Gastrocnemius medialis (tissue), 4 donors: Measurements from ENCODE around the gene EXD3. TPM values are rescaled to one million over a fixed set of nuclear protein-coding genes. Genes with fewer than 3 reads are reported as not detected.

Experiments
- ATAC-seq, 2 donors: fragments of 150-250 bp; one replicate each; pipeline ENCODE4 v1.9.1; 2016
- DNase-seq, 2 donors: peaks; one replicate each; pipeline ENCODE4 v3.0.0-alpha.2; 2019
- H3K27ac ChIP-seq, 4 donors: fragments of 200-600 bp; sonication (generic); 1 replicate in 1 of 4; 2 replicates in 3 of 4; pipeline ENCODE4 v1.5.1; 2016 to 2018; ENCODE audit warnings: mild to moderate bottlenecking in 2 of 4, moderate library complexity in 1 of 4
- H3K27me3 ChIP-seq, 3 donors: fragments of 200-600 bp; sonication (generic) in 2 of 3; 1 replicate in 1 of 3; 2 replicates in 2 of 3; pipeline versions ENCODE4 v1.5.1 to v1.6.0; 2016 to 2019; ENCODE audit warnings: mild to moderate bottlenecking in 1 of 3, moderate library complexity in 1 of 3
- H3K36me3 ChIP-seq, 2 donors: fragments of 200-600 bp; sonication (generic) in 1 of 2; one replicate each; pipeline ENCODE4 v1.5.1; 2017 to 2018
- H3K4me1 ChIP-seq, 2 donors: fragments of 200-600 bp; sonication (generic) in 1 of 2; one replicate each; pipeline ENCODE4 v1.5.1; 2016 to 2017; ENCODE audit warnings: mild to moderate bottlenecking in 2 of 2
- H3K4me3 ChIP-seq, 4 donors: fragments of 200-600 bp; sonication (generic) in 3 of 4; 1 replicate in 1 of 4; 2 replicates in 3 of 4; pipeline ENCODE4 v1.5.1; 2016 to 2019; ENCODE audit warnings: mild to moderate bottlenecking in 2 of 4
- H3K9me3 ChIP-seq, 3 donors: fragments of 200-600 bp; sonication (generic) in 2 of 3; 1 replicate in 1 of 3; 2 replicates in 2 of 3; pipeline ENCODE4 v1.5.1; 2016 to 2019
- POLR2A ChIP-seq, 2 donors: fragments of 450-650 bp; IDR thresholded peaks; one replicate each; pipeline ENCODE4 v1.6.1; 2017; ENCODE audit warnings: antibody characterized with exemption in 2 of 2, mild to moderate bottlenecking in 2 of 2, moderate library complexity in 2 of 2
- in situ Hi-C, 4 donors: fragments of 200-750 bp; cut with MboI; loops; one replicate each; pipeline versions ENCODE4 v1.15.0 to v1.8.0; 2017; ENCODE audit warnings: low sequenced_read_pairs in 4 of 4
- intact Hi-C: fragments of 100-400 bp; cut with DNase I; formaldehyde crosslinking; loops from one replicate; pipeline ENCODE4 v1.15.1; 2023; ENCODE audit warnings: low total_unique reads
- total RNA-seq, 4 donors: library from RNA; depleted of rRNA; stranded (reverse); fragments of >200 nt; gene quantifications; one replicate each; pipeline versions ENCODE4 v1.1.0 to v1.2.3, GENCODE V29; 2016
- TF ChIP-seq, protein P1 (sequence below), 5 experiments: fragments of 450-650 bp in 3 of 5; fragments of 200-600 bp in 2 of 5; sonication (generic) in 2 of 5; IDR thresholded peaks in 4 of 5; conservative IDR thresholded peaks in 1 of 5; 1 replicate in 4 of 5; 2 replicates in 1 of 5; pipeline ENCODE4 v1.5.1; 2016 to 2019; ENCODE audit warnings: antibody characterized with exemption in 5 of 5, mild to moderate bottlenecking in 3 of 5, moderate library complexity in 3 of 5

Gene EXD3
- total RNA-seq, 4 donors from 2014 or later: 4.8 to 12.5 (median 6.4) TPM

DNA sequence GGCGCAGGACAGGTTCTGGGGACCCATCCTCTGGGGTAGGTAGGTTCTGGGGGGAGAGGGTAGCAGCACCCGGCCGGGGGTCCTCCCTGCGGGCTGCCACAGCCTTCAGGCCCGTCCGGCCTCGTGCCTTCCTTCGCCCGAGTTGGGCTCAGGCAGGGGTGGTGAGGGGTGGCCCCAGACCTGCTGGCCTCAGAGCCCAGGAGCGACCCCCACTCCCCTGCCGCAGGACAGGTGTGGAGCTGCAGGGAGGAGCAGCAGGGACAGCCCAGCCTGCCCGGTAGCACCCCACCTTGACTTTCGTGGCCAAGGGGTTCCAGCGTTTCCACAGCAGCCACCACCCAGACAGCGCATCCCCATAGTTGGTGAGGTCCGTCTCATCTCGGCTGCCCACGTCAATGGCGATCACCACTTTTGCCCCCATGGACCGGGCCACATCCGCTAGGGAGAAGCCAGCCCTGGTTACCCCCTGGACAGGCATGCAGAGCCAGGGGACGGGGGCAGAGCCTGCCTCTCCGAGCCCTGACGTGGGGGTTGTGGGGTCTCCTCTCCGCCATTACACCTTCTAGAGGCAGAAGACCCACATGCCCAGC, 39.5 kb upstream of the EXD3 start:
- no peaks in the 10 kb centered on the region for H3K27me3 ChIP-seq
- in situ Hi-C loops: no loop called here
- ATAC-seq (no peak), DNase-seq (peak in 1 of 2 donors; percentile 8)
- intact Hi-C loops: no loop called here
- no peak overlapping the region for H3K4me3 ChIP-seq
- no peaks in the 10 kb centered on the region for H3K9me3 ChIP-seq
- peaks cover 10 to 11% of the 10 kb centered on the region in 2 donors for H3K4me1 ChIP-seq
- H3K27ac ChIP-seq: no peak overlapping the region
- no peak for TF ChIP-seq POLR2A (IDR thresholded peaks at IDR 0.05)
- TF ChIP-seq, protein P1, sequence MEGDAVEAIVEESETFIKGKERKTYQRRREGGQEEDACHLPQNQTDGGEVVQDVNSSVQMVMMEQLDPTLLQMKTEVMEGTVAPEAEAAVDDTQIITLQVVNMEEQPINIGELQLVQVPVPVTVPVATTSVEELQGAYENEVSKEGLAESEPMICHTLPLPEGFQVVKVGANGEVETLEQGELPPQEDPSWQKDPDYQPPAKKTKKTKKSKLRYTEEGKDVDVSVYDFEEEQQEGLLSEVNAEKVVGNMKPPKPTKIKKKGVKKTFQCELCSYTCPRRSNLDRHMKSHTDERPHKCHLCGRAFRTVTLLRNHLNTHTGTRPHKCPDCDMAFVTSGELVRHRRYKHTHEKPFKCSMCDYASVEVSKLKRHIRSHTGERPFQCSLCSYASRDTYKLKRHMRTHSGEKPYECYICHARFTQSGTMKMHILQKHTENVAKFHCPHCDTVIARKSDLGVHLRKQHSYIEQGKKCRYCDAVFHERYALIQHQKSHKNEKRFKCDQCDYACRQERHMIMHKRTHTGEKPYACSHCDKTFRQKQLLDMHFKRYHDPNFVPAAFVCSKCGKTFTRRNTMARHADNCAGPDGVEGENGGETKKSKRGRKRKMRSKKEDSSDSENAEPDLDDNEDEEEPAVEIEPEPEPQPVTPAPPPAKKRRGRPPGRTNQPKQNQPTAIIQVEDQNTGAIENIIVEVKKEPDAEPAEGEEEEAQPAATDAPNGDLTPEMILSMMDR (IDR thresholded peaks at IDR 0.05 in 4 of 5, conservative IDR thresholded peaks at IDR 0.05 in 1 of 5): no peak
- peaks cover 0 to 11% of the 10 kb centered on the region in 2 donors for H3K36me3 ChIP-seq

DNA sequence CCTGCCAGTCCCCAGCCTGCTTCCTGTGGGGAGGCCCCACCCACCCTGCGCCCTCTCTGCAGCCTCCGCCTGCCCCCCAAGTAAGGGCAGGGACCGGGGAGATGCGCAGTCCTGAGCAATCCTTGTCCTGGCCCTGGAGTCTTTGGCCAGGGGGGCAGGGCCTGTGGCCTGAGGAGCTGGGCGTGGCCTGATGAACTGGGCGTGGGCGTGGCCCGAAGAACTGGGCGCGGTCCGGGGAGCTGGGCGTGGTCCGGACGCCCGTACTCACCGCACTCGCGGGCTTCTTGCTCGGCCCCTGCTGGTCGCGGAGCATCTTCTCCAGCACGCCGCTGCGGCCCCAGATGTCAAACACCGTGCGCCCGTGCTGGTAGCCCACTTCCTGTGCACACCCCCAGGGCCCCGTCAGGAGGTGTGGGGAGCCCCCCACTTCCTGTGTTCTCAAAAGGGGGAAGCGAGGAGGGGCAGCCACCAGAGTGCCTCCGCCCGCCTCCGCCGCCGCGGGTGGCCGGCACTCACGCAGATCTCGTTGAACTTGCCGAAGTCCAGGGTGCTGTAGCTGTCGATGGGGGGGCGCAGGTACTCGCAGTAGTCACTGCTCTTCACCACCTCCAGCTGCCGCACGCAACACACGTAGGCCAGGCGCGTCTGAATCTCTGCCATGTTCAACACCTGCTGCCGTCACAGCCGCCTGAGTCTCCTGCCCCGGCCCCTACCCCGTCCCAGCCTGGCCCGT, 38.9 kb upstream of the EXD3 start:
- no peak overlapping the region for H3K4me3 ChIP-seq
- no peak overlapping the region for H3K27ac ChIP-seq
- peak in 1 of 2 donors; percentile 24 for DNase-seq
- no peaks in the 10 kb centered on the region for H3K27me3 ChIP-seq
- TF ChIP-seq, protein P1 (IDR thresholded peaks at IDR 0.05 in 4 of 5, conservative IDR thresholded peaks at IDR 0.05 in 1 of 5): no peak
- TF ChIP-seq POLR2A (IDR thresholded peaks at IDR 0.05): no peak
- ATAC-seq: no peak
- H3K4me1 ChIP-seq: peaks cover 10 to 11% of the 10 kb centered on the region in 2 donors
- H3K9me3 ChIP-seq: no peaks in the 10 kb centered on the region
- peaks cover 0 to 11% of the 10 kb centered on the region in 2 donors for H3K36me3 ChIP-seq
- in situ Hi-C loops: no loop called here
- intact Hi-C loops: no loop called here

DNA sequence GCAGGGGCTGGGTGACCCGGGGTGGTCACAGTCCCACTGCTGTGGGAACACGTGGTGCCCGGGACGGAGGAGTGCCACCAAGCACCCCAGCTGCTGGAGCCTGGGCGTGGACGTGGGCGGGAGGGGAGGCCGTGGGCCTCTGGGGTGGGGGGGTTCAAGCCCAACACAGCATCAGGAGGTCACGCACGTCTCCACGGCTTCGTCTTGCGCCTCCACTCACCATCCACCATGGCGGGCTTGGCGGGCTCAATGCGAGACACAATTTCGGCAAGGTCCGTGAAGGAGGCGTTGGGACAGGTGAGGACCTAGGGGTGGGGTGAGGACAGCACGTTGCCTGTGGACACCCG, 38.3 kb upstream of the EXD3 start:
- no peaks in the 10 kb centered on the region for H3K27me3 ChIP-seq
- intact Hi-C loops (no loop called here), in situ Hi-C loops (no loop called here)
- ATAC-seq (no peak), DNase-seq (no peak)
- no peak overlapping the region for H3K27ac ChIP-seq
- H3K4me3 ChIP-seq: no peak overlapping the region
- H3K9me3 ChIP-seq: no peaks in the 10 kb centered on the region
- TF ChIP-seq POLR2A (IDR thresholded peaks at IDR 0.05): no peak
- TF ChIP-seq, protein P1 (IDR thresholded peaks at IDR 0.05 in 4 of 5, conservative IDR thresholded peaks at IDR 0.05 in 1 of 5): no peak
- H3K4me1 ChIP-seq: peaks cover 10 to 11% of the 10 kb centered on the region in 2 donors
- H3K36me3 ChIP-seq: peaks cover 0 to 11% of the 10 kb centered on the region in 2 donors

DNA sequence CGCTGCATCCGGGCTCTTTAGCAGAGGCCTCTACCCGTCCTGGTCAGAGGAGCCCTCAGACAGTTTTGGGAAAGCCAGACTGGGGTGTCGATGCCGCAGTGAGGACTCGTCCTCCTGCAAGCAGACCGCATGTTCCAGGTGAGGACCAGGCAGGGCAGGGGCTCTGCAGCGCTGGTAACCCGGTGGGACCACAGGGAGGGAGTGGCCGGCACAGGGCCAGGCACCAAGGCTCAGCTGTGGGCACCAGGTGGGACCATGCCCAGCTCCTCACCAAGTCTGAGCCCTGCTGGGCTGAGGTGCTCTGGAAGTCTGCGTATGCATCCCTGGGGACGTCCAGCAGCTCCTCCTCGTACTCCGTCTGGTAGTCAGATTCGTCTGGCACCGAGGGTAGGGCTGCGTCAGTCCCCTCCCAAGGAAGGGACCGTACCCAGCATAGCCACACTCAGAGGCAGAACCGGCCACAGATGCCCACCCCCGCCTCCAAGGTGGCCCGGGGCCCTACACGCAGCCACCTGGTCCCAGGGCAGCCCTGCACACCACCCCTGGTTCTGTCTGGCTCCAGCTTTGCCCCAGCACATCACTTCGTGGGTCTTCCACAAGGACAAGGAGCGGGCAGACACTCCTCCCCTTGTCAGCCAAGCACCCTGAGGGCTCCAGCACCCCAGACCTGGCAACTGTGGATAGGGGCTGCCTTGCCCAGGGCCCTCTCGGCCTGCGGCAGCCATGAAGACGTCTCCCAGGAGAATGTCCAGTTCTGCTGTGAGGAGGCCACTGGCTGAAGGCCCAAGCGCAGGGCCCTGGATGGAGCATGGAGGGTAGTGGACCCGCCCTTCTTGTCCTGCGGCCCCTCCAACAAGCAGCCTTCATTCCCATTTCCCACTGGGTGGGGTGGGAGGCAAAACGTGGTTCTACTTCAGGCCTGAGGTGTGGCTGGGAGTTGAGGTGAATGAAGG, 37.7 kb upstream of the EXD3 start:
- DNase-seq (peak in 1 of 2 donors; percentile 16), ATAC-seq (no peak)
- Histone ChIP-seq H3K27me3 (no peaks in the 10 kb centered on the region), H3K4me3 (no peak overlapping the region), H3K9me3 (no peaks in the 10 kb centered on the region), H3K27ac (no peak overlapping the region), H3K4me1 (peaks cover 10 to 11% of the 10 kb centered on the region in 2 donors), H3K36me3 (peaks cover 0 to 15% of the 10 kb centered on the region in 2 donors)
- TF ChIP-seq, protein P1 (IDR thresholded peaks at IDR 0.05 in 4 of 5, conservative IDR thresholded peaks at IDR 0.05 in 1 of 5): no peak
- no peak for TF ChIP-seq POLR2A (IDR thresholded peaks at IDR 0.05)
- in situ Hi-C loops (no loop called here), intact Hi-C loops (no loop called here)
